Activated naive CD4-positive, alpha-beta T cell treated with anti-CD3 and anti-CD28 coated beads, Interleukin-2, amount 10 ng/mL, durations not matched to agents 7 days and 5 days (primary cell): ENCODE results near the gene CEMP1.
A peak's percentile ranks its signal among the peaks of the same experiment; 100 is the strongest.

Source experiments
- CTCF ChIA-PET: fragments of 350-600 bp; sonication (Branson Sonifier 250); formaldehyde crosslinking; loops from one replicate; lab custom pipeline; 2021; ENCODE audit warnings: antibody characterized with exemption; lab: Charles Lee
- DNase-seq: peaks from one replicate; pipeline ENCODE4 v3.0.0-alpha.2; 2020
- H3K27ac Mint-ChIP-seq: one replicate; pipeline ENCODE4 v1.8.0; 2021; ENCODE audit warnings: mild to moderate bottlenecking, moderate library complexity, mixed read lengths
- H3K27me3 Mint-ChIP-seq: one replicate; pipeline ENCODE4 v1.8.0; 2021; ENCODE audit warnings: mild to moderate bottlenecking, mixed read lengths
- H3K36me3 Mint-ChIP-seq: one replicate; pipeline ENCODE4 v1.8.0; 2021; ENCODE audit warnings: mixed read lengths
- H3K4me1 Mint-ChIP-seq: one replicate; pipeline ENCODE4 v1.8.0; 2021; ENCODE audit warnings: mixed read lengths
- H3K4me3 Mint-ChIP-seq: one replicate; pipeline ENCODE4 v1.8.0; 2021; ENCODE audit warnings: mild to moderate bottlenecking, moderate library complexity, mixed read lengths
- H3K9me3 Mint-ChIP-seq: one replicate; pipeline ENCODE4 v1.8.0; 2021; ENCODE audit warnings: mixed read lengths

Gene CEMP1

DNA sequence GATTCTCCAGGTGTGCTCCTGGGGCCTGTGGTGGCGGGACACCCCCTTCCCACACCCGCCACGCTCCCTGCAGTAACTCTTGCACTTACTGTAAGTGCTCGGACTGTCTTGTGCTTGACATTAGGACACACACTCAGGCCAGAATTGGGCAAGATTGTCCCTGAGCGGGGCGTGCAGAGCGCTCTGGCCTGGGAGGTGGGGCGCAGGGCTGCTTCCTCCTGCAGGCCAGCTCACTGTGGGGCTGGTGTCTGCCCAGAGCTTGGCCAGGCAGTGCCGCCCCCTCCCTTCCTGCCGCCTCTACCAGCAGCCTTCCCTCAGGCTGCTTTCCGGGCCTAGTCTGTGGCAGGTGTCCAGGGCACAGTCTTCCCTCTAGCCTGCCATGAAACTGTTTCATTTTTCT is 23.5 kb downstream of the CEMP1 start:
- Mint-ChIP-seq H3K9me3 (no peaks in the 10 kb centered on the region), H3K4me3 (no peak overlapping the region), H3K27me3 (peaks cover 33% of the 10 kb centered on the region), H3K27ac (no peak overlapping the region), H3K4me1 (peaks cover 9% of the 10 kb centered on the region), H3K36me3 (no peaks in the 10 kb centered on the region)
- CTCF ChIA-PET: interaction anchor here (0.8 kb wide), 1 partner anchor 237 kb away, joined by 3 read pairs; no protein-coding TSS in a partner anchor
- DNase-seq: no peak

DNA sequence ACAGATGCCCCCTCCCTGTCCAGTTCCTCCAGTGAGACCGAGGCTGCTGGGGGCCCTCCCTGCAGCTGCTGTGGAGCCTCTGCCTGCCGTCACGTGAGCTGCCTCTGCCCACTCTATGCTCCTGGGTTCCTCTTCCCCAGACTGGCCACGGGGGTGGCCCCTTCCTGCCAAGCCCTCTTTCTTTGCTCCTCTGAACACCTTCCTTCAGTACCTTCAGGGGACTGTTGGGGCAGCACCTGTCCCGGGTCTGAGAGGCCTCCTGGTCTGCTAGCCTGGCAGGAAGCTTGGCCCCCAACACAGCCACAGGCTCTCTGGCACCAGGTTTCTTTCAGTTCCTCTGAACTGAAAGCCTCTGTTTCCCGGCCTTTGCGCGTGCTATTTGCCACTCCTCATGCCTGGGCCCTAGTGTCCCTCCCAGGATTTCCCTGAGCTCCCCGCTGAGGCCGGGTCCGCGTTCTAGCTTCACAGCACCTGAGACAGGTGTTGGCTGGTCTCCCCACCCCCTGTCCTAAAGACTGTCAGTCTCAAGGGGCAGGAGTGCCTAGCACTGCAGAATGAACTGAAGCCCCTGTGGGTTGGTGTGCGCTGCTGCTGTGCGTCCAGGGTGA is 24.1 kb downstream of the CEMP1 start:
- H3K36me3 Mint-ChIP-seq: no peaks in the 10 kb centered on the region
- no peak overlapping the region for H3K27ac Mint-ChIP-seq
- no peaks in the 10 kb centered on the region for H3K9me3 Mint-ChIP-seq
- no peak for DNase-seq
- peaks cover 4% of the 10 kb centered on the region for H3K4me1 Mint-ChIP-seq
- H3K27me3 Mint-ChIP-seq: peaks cover 28% of the 10 kb centered on the region
- CTCF ChIA-PET: interaction anchor here (0.6 to 0.8 kb wide), 2 partner anchors 236 to 579 kb away, joined by 3 read pairs; no protein-coding TSS in a partner anchor
- no peak overlapping the region for H3K4me3 Mint-ChIP-seq

GRCh38 chr16:2505695-2506094 is 25.5 kb downstream of the CEMP1 start:
- H3K4me3 Mint-ChIP-seq: no peak overlapping the region
- no peaks in the 10 kb centered on the region for H3K36me3 Mint-ChIP-seq
- DNase-seq: no peak
- no peaks in the 10 kb centered on the region for H3K9me3 Mint-ChIP-seq
- H3K27ac Mint-ChIP-seq: no peak overlapping the region
- CTCF ChIA-PET: no interaction called here
- peaks cover 2% of the 10 kb centered on the region for H3K4me1 Mint-ChIP-seq
- peaks cover 16% of the 10 kb centered on the region for H3K27me3 Mint-ChIP-seq

DNA sequence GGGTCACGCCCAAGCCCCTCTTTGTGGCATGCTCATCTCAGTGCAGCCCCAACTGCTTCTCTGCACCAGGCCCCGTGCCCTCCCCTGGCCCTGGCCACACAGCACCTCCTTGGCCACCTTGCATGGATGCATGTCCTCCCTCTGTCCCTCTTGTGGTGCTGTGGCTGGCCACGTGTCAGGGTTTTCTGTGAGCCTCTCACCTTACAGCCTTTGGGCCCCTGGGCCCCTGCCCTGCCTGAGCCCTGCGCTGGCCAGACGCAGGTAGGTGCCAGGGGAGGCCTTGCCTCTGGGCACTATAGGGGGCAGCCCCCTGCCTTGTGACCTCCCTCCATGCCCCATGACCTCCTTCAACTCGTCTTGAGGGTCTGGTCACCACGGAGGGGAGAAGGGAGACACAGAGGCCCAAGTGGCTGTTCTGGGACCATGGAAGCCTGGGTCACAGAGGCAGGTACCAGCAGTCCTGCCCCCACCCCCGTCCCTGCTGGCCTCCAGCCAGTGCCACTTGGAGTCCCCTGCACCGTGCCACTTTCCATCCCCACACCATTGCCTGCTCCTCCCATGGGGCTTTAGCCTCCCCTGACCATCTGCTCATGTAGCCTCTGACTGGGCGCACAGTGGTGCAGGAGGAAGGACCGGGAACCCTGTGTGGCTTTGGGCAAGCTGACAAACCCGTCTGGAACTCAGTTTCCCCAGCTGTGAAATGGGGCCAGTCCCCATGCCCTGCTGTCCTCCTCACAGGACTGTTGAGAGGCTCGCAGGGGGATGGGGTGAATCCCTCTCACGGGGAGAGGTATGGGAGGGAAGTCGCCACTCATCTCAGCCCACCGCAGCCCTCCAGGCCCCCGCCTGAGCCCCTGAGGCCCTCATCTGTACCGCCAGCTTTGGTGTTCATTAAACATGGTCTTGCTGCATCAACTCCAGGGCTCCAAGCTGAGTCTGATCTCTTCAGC is 29.0 kb downstream of the CEMP1 start:
- H3K36me3 Mint-ChIP-seq: no peaks in the 10 kb centered on the region
- DNase-seq: no peak
- peaks cover 8% of the 10 kb centered on the region for H3K27me3 Mint-ChIP-seq
- CTCF ChIA-PET: interaction anchor here (0.5 to 2.5 kb wide), 17 partner anchors 7 to 483 kb away, joined by 3 to 13 read pairs (median 4); partner anchors contain the start of genes CCNF and TBC1D24
- no peak overlapping the region for H3K4me3 Mint-ChIP-seq
- no peaks in the 10 kb centered on the region for H3K4me1 Mint-ChIP-seq
- no peak overlapping the region for H3K27ac Mint-ChIP-seq
- H3K9me3 Mint-ChIP-seq: no peaks in the 10 kb centered on the region

GRCh38 chr16:2500918-2501750 is 30.1 kb downstream of the CEMP1 start:
- Mint-ChIP-seq H3K27me3 (peaks cover 4% of the 10 kb centered on the region), H3K36me3 (no peaks in the 10 kb centered on the region), H3K27ac (no peak overlapping the region), H3K4me1 (no peaks in the 10 kb centered on the region), H3K9me3 (no peaks in the 10 kb centered on the region), H3K4me3 (no peak overlapping the region)
- CTCF ChIA-PET: interaction anchor here (0.5 to 2.5 kb wide), 20 partner anchors 8 to 482 kb away, joined by 3 to 13 read pairs (median 4); partner anchors contain the start of genes CCNF and TBC1D24
- DNase-seq: peak; percentile 88

- CTCF ChIA-PET: interaction anchor here (1.0 to 2.5 kb wide), 13 partner anchors 9 to 482 kb away, joined by 3 to 13 read pairs (median 5); partner anchors contain the start of gene TBC1D24
- no peaks in the 10 kb centered on the region for H3K27me3 Mint-ChIP-seq
- no peak for DNase-seq
- H3K9me3 Mint-ChIP-seq: no peaks in the 10 kb centered on the region
- no peak overlapping the region for H3K4me3 Mint-ChIP-seq
- no peak overlapping the region for H3K27ac Mint-ChIP-seq
- no peaks in the 10 kb centered on the region for H3K36me3 Mint-ChIP-seq
- no peaks in the 10 kb centered on the region for H3K4me1 Mint-ChIP-seq
Observed at GRCh38 chr16:2500430-2500917, 30.7 kb downstream of the CEMP1 start.

- no peak for DNase-seq
- H3K27ac Mint-ChIP-seq: no peak overlapping the region
- CTCF ChIA-PET: interaction anchor here (2.1 to 2.5 kb wide), 4 partner anchors 13 to 162 kb away, joined by 5 to 12 read pairs (median 6); partner anchors contain the start of gene TBC1D24
- H3K36me3 Mint-ChIP-seq: no peaks in the 10 kb centered on the region
- no peaks in the 10 kb centered on the region for H3K27me3 Mint-ChIP-seq
- no peak overlapping the region for H3K4me3 Mint-ChIP-seq
- no peaks in the 10 kb centered on the region for H3K4me1 Mint-ChIP-seq
- no peaks in the 10 kb centered on the region for H3K9me3 Mint-ChIP-seq
Observed at GRCh38 chr16:2499890-2500429, 31.2 kb downstream of the CEMP1 start.

- CTCF ChIA-PET: interaction anchor here (2.3 to 2.5 kb wide), 2 partner anchors 156 to 161 kb away, joined by 5 to 7 read pairs; no protein-coding TSS in a partner anchor
- no peaks in the 10 kb centered on the region for H3K36me3 Mint-ChIP-seq
- H3K4me3 Mint-ChIP-seq: no peak overlapping the region
Observed at GRCh38 chr16:2499454-2499853, 31.8 kb downstream of the CEMP1 start.

DNA sequence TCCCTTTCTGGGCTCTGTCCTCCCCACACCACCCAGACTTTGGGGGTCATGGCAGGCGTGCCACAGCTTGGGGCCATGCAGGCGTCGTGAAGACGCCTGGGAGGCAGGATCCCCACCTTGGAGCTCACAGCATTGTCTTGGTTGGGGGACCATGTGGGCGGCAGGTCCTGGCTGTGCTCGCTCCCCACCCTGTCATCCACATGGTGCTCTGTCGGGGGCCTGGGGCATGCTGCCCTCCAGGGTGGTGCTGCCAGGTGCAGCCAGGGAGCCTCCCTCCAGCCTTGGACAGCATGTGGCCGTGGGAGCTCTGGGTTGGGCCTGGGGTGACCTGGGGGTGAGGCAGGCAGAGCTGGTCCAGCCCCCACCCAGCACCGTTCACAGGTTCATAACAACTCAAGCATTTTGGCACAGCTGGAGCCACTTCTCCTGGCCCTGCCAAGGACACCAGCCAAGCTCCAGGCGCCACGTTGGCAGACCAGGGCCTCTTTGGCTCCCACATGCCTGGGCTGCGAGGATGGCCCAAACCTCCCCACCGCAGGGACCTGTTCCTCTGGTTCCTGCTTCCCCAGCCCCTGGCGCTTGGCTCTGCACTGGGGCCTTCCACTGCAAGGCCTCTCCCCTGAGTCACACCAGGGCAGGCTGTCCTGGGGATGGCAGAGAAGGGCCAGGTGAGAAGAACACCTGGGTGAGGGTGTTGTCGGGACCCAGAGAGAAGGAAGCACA is 32.5 kb downstream of the CEMP1 start:
- H3K27ac Mint-ChIP-seq: no peak overlapping the region
- no peak for DNase-seq
- H3K36me3 Mint-ChIP-seq: no peaks in the 10 kb centered on the region
- no peaks in the 10 kb centered on the region for H3K27me3 Mint-ChIP-seq
- H3K4me3 Mint-ChIP-seq: no peak overlapping the region
- CTCF ChIA-PET: no interaction called here
- no peaks in the 10 kb centered on the region for H3K9me3 Mint-ChIP-seq
- no peaks in the 10 kb centered on the region for H3K4me1 Mint-ChIP-seq

More at GRCh38 chr16:2499454-2499853, 31.8 kb downstream of the CEMP1 start:
- no peak for DNase-seq
- H3K9me3 Mint-ChIP-seq: no peaks in the 10 kb centered on the region
- H3K4me1 Mint-ChIP-seq: no peaks in the 10 kb centered on the region
- no peak overlapping the region for H3K27ac Mint-ChIP-seq
- no peaks in the 10 kb centered on the region for H3K27me3 Mint-ChIP-seq

GRCh38 chr16:2497695-2498484 is 33.3 kb downstream of the CEMP1 start:
- no peak overlapping the region for H3K27ac Mint-ChIP-seq
- CTCF ChIA-PET: no interaction called here
- H3K36me3 Mint-ChIP-seq: no peaks in the 10 kb centered on the region

GRCh38 chr16:2497116-2497630 is 34.0 kb downstream of the CEMP1 start:
- no peaks in the 10 kb centered on the region for H3K36me3 Mint-ChIP-seq
- no peak overlapping the region for H3K4me3 Mint-ChIP-seq
- CTCF ChIA-PET: no interaction called here
- no peaks in the 10 kb centered on the region for H3K27me3 Mint-ChIP-seq
- no peaks in the 10 kb centered on the region for H3K9me3 Mint-ChIP-seq
- H3K27ac Mint-ChIP-seq: no peak overlapping the region
- no peaks in the 10 kb centered on the region for H3K4me1 Mint-ChIP-seq
- no peak for DNase-seq

More at GRCh38 chr16:2497695-2498484, 33.3 kb downstream of the CEMP1 start:
- H3K4me1 Mint-ChIP-seq: no peaks in the 10 kb centered on the region
- H3K4me3 Mint-ChIP-seq: no peak overlapping the region
- no peaks in the 10 kb centered on the region for H3K27me3 Mint-ChIP-seq
- H3K9me3 Mint-ChIP-seq: no peaks in the 10 kb centered on the region
- no peak for DNase-seq
